ENCODE measurements around the gene CMSS1. TPM values are rescaled to one million over a fixed set of nuclear protein-coding genes. Genes with fewer than 3 reads are reported as not detected.
"Not testable (repeated sequence)": the region's sequence is repeated elsewhere in the genome, so short reads cannot be mapped to it uniquely, and the experiment has no call there.

CMSS1 gene
- total RNA-seq, 1 experiment from 2014 or later, result 64.1 TPM

GRCh38 chr3:99841949-99842348, 24.3 kb downstream of the CMSS1 start:
- ATAC-seq; H3K9ac ChIP-seq (ENCODE audit: low read length); H3K27me3 ChIP-seq (ENCODE audit: insufficient read depth, low read length); H3K27ac ChIP-seq (ENCODE audit: low read depth, low read length); H3K4me1 ChIP-seq (ENCODE audit: control insufficient read depth in 1 of 2, insufficient read depth in 2 of 2, low read length in 2 of 2); RAD21 ChIA-PET (ENCODE audit: low non-redundant PET in 1 of 2, low total read pairs in 2 of 2, uncharacterized antibody in 2 of 2, unreplicated experiment in 2 of 2); H2AFZ ChIP-seq (ENCODE audit: low read depth, low read length, poor library complexity, severe bottlenecking); H3K9me3 ChIP-seq (ENCODE audit: control insufficient read depth in 1 of 2, insufficient read depth in 1 of 2, low read depth in 1 of 2, low read length in 2 of 2); DNase-seq (ENCODE audit: low read depth, low spot score); H3K4me3 ChIP-seq (replicated peaks in 1 of 2; ENCODE audit: low read depth in 1 of 2, low read length in 2 of 2); POLR2A ChIA-PET; H3K9me2 ChIP-seq (ENCODE audit: insufficient read depth); H3K4me2 ChIP-seq (ENCODE audit: low read length); BruUV-seq (replicated peaks); H4K20me1 ChIP-seq (ENCODE audit: insufficient read depth); H3K36me3 ChIP-seq (ENCODE audit: control insufficient read depth in 1 of 2, insufficient read depth in 2 of 2, low read length in 2 of 2): not testable (repeated sequence)
- CTCF ChIA-PET, result interaction anchor here (0.6 to 1.5 kb wide), 3 partner anchors 10 to 412 kb away, joined by 3 to 4 read pairs (median 3); no protein-coding TSS in a partner anchor
- intact Hi-C loops (cut with micrococcal nuclease), result loop anchor here (2.0 to 5.0 kb wide), 3 partner anchors 227 to 750 kb away; no protein-coding TSS in a partner anchor
- peaks cover 51% of the 10 kb centered on the region for H3K79me2 ChIP-seq (ENCODE audit: insufficient read depth, low read length)

DNA sequence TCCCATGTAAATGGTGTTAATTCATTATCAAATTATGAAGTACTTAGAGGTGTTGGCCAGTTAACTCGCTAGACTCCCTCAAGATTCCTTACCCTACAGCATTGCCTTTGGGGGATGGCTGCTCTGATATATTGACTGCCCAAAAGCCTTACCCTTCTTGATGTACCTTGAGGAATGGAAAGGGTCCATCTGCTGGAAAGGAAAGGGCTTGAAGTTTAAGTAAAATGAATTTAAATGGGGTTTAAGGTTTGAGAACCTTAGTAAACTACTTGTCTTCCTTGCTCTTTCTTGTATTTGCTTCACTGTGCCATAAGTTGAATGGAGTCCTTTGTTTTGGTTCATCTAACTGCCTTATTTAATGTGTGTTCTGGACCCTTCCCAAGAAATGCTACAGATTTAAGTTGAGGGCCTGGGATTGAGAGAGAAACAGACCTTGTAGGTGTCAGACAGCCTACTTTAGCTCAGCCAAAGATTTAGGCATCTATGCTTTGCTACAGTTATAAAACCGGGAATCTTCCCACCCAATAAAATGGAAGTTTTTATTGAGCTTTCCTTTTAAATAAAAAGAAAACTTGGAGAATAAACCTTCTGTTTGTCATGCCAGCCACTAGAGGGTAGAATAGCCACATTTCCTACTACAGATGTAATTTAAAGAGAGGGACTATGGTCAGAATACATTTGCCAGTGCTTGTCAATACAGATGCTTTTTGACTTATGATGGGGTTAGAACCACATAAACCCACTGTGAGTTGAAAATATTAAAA, 25.3 kb downstream of the CMSS1 start:
- RAD21 ChIA-PET (ENCODE audit: low non-redundant PET in 1 of 2, low total read pairs in 2 of 2, uncharacterized antibody in 2 of 2, unreplicated experiment in 2 of 2), result interaction anchor here (1.0 to 1.8 kb wide), 2 partner anchors 411 kb away, joined by 15 to 17 read pairs; no protein-coding TSS in a partner anchor
- Histone ChIP-seq H3K4me1 (ENCODE audit: control insufficient read depth in 1 of 2, insufficient read depth in 2 of 2, low read length in 2 of 2) (no peaks in the 10 kb centered on the region), H4K20me1 (ENCODE audit: insufficient read depth) (0 out of 2 replicates have a peak, but pooled peaks cover 3% of the 10 kb centered on the region), H3K9me3 (ENCODE audit: control insufficient read depth in 1 of 2, insufficient read depth in 1 of 2, low read depth in 1 of 2, low read length in 2 of 2) (no peaks in the 10 kb centered on the region), H3K27me3 (ENCODE audit: insufficient read depth, low read length) (no peaks in the 10 kb centered on the region), H3K36me3 (ENCODE audit: control insufficient read depth in 1 of 2, insufficient read depth in 2 of 2, low read length in 2 of 2) (no peaks in the 10 kb centered on the region), H3K9ac (ENCODE audit: low read length) (no peak overlapping the region), H3K79me2 (ENCODE audit: insufficient read depth, low read length) (peaks cover 51% of the 10 kb centered on the region), H3K27ac (ENCODE audit: low read depth, low read length) (no peak overlapping the region), H3K4me2 (ENCODE audit: low read length) (no peak overlapping the region), H3K4me3 (replicated peaks in 1 of 2; ENCODE audit: low read depth in 1 of 2, low read length in 2 of 2) (no peak overlapping the region), H3K9me2 (ENCODE audit: insufficient read depth) (no peaks in the 10 kb centered on the region), H2AFZ (ENCODE audit: low read depth, low read length, poor library complexity, severe bottlenecking) (no peak overlapping the region)
- peak; percentile 12 for DNase-seq (ENCODE audit: low read depth, low spot score)
- POLR2A ChIA-PET, result interaction anchor here (0.9 kb wide), 1 partner anchor 411 kb away, joined by 3 read pairs; no protein-coding TSS in a partner anchor
- BruUV-seq (replicated peaks), result no TSS peak
- intact Hi-C loops (cut with micrococcal nuclease), result loop anchor here (1.0 to 5.0 kb wide), 4 partner anchors 226 to 749 kb away; no protein-coding TSS in a partner anchor
- CTCF ChIA-PET, result interaction anchor here (0.6 to 2.3 kb wide), 20 partner anchors 9 to 418 kb away, joined by 3 to 73 read pairs (median 3); partner anchors contain the start of gene TBC1D23
- TF ChIP-seq RAD21 (IDR thresholded peaks at IDR 0.05; ENCODE audit: low read depth) (peak; percentile 81), CEBPB (IDR thresholded peaks at IDR 0.05; ENCODE audit: low read depth) (no peak), CBX3 (IDR thresholded peaks at IDR 0.05; ENCODE audit: low read depth) (no peak), POLR2A (IDR thresholded peaks at IDR 0.05; ENCODE audit: borderline replicate concordance, extremely low read depth, insufficient read depth, insufficient read length) (no peak), TCF7L2 (IDR thresholded peaks at IDR 0.05; ENCODE audit: borderline replicate concordance, extremely low read depth, insufficient read depth, insufficient read length) (no peak), JUND (IDR thresholded peaks at IDR 0.05) (no peak)
- TF ChIP-seq, protein P1, sequence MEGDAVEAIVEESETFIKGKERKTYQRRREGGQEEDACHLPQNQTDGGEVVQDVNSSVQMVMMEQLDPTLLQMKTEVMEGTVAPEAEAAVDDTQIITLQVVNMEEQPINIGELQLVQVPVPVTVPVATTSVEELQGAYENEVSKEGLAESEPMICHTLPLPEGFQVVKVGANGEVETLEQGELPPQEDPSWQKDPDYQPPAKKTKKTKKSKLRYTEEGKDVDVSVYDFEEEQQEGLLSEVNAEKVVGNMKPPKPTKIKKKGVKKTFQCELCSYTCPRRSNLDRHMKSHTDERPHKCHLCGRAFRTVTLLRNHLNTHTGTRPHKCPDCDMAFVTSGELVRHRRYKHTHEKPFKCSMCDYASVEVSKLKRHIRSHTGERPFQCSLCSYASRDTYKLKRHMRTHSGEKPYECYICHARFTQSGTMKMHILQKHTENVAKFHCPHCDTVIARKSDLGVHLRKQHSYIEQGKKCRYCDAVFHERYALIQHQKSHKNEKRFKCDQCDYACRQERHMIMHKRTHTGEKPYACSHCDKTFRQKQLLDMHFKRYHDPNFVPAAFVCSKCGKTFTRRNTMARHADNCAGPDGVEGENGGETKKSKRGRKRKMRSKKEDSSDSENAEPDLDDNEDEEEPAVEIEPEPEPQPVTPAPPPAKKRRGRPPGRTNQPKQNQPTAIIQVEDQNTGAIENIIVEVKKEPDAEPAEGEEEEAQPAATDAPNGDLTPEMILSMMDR (IDR thresholded peaks at IDR 0.05 in 2 of 3, conservative IDR thresholded peaks at IDR 0.05 in 1 of 3; ENCODE audit: borderline replicate concordance in 1 of 3, insufficient read depth in 1 of 3, low read depth in 2 of 3, low read length in 2 of 3), result peak; percentile 61 to 81 (median 64); a peak in 5 of 6 replicates
- ATAC-seq, result peak; percentile 73
